Measurements from ENCODE around the gene TSKS.

TSKS gene

DNA sequence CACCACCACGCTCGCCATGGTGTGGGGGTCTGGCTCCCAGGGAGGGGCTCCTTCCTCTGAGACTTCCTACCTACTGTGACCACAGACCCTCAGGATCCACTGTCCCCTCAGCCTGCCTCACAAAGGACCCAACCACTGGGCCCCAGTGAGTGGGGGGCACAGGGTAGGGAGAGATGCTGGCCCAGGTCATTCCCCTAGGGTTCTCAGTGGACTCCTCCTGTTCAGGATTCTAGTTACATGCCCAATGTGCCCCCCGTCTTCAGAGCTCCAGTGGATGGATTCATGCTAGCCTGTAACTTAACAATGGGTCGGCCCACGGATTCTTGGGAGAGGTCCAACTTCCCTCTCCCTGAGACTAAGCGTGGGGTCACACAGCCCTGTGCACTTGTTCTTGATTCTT lies at the start of gene TSKS:
TSS of gene TSKS (minus strand) at position 77 of the 400 bp plus-strand sequence. CDS start at position 18, 59 bp downstream.
- DNase-seq (ENCODE audit: low spot score) = no peak
- Mint-ChIP-seq H3K4me3 (peak within 1 kb of the TSS; percentile 38), H3K9me3 (no peaks in the 10 kb centered on the region), H3K36me3 (ENCODE audit: low read depth) (no peaks in the 10 kb centered on the region), H3K4me1 (ENCODE audit: low read depth) (peaks cover 18% of the 10 kb centered on the region), H3K27ac (peak within 1 kb of the TSS; percentile 68), H3K27me3 (ENCODE audit: low read depth) (peaks cover under 1% of the 10 kb centered on the region)

DNA sequence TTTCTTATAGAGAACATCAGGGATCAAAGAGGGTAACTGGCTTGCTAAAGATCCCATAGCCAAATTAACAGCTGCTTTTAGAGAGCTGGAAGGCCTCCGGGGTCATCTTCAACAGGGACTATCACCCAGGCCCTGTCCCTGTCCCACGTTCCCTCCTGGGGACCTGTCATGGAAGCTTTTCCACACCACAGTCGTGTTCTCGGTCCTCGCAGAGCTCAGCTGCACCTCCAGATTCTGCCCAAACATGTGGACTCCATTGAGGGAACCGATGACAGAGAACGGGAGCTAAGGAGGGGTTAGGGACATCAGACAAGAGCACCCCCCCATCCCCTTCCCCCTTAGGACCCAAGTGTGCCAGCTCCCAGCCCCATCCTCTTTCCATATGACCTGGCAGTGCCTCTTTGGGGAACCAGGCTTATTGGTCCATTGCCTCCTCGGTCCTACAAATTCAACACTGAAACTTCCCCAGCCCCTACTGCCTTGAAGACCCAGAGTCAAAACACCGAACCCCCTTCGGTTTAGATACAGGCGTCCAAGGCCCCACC lies 49.4 kb upstream of the TSKS start:
- H3K27ac Mint-ChIP-seq = peak overlapping the region; percentile 95
- H3K4me3 Mint-ChIP-seq = peak overlapping the region; percentile 90
- peaks cover 38% of the 10 kb centered on the region for H3K4me1 Mint-ChIP-seq (ENCODE audit: low read depth)
- DNase-seq (ENCODE audit: low spot score) = no peak
- no peaks in the 10 kb centered on the region for H3K9me3 Mint-ChIP-seq
- no peaks in the 10 kb centered on the region for H3K27me3 Mint-ChIP-seq (ENCODE audit: low read depth)
- no peaks in the 10 kb centered on the region for H3K36me3 Mint-ChIP-seq (ENCODE audit: low read depth)

- H3K9me3 Mint-ChIP-seq = no peaks in the 10 kb centered on the region
- H3K4me3 Mint-ChIP-seq = no peak overlapping the region
- no peaks in the 10 kb centered on the region for H3K27me3 Mint-ChIP-seq (ENCODE audit: low read depth)
- DNase-seq (ENCODE audit: low spot score) = no peak
- peaks cover under 1% of the 10 kb centered on the region for H3K36me3 Mint-ChIP-seq (ENCODE audit: low read depth)
- peaks cover 32% of the 10 kb centered on the region for H3K4me1 Mint-ChIP-seq (ENCODE audit: low read depth)
- H3K27ac Mint-ChIP-seq = no peak overlapping the region
Measured at GRCh38 chr19:49811328-49811727, 48.2 kb upstream of the TSKS start.

DNA sequence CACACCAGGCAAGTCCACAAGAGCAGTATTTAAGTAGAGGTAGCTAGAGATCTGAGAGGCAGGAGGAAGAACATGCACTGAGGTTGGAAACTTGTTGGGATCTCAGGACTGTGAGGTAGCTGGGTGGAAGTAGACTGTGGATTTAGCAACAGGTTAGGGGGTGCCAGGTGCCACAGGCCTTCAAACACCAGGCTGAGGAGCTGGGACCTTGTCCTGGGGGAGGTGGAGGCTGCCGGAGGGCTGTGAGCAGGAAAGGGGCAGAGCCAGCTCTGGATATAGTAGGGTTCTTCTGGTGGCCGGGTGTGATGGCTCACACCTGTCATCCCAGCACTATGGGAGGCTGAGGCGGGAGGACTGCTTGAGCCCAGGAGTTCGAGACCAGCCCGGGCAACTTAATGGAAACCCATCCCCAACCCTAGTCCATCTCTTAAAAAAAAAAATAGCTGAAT lies 46.9 kb upstream of the TSKS start:
- peaks cover 32% of the 10 kb centered on the region for H3K4me1 Mint-ChIP-seq (ENCODE audit: low read depth)
- H3K27me3 Mint-ChIP-seq (ENCODE audit: low read depth) = no peaks in the 10 kb centered on the region
- H3K4me3 Mint-ChIP-seq = peak overlapping the region; percentile 83
- H3K9me3 Mint-ChIP-seq = no peaks in the 10 kb centered on the region
- DNase-seq (ENCODE audit: low spot score) = no peak
- H3K36me3 Mint-ChIP-seq (ENCODE audit: low read depth) = peaks cover 5% of the 10 kb centered on the region
- no peak overlapping the region for H3K27ac Mint-ChIP-seq

DNA sequence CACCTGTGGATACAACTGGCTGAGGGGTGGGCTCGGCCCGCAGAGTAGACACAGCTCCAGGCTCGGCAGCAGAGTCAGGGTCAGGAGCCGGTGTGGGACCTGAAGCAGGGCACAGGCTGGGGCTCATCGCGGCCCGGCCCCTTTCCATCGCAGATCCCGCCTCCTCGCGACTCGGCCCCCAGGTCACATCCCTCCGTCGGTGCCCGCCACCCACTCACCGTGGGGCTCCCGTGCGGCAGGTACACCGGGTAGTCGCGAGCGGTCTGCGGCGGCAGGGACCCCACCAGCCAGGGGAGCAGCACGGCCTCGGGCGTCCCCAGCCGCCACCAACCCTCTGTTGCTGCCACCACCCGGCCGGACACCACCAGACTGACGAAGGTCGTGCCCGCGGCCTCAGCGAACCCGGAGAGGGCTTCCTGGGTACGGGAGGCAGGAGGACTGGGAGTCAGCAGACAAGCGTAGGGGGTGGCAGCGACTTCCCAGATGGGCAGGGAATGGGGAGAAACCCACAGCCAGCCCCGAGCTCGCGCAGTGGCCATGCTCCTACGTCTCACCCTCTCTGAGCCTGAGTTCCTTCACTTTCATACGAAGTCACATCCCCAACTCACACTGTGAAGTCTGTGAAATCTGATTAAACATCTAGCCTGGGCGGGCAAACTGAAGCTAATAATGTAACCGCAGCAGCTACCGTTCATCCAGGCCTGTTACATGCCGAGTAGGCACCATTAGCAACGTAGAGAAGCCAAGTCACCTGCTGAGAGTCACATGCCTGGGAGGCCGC lies 46.2 kb upstream of the TSKS start:
- peak; percentile 40 for DNase-seq (ENCODE audit: low spot score)
- Mint-ChIP-seq H3K27me3 (ENCODE audit: low read depth) (no peaks in the 10 kb centered on the region), H3K27ac (peak overlapping the region; percentile 76), H3K4me1 (ENCODE audit: low read depth) (peaks cover 29% of the 10 kb centered on the region), H3K9me3 (no peaks in the 10 kb centered on the region), H3K36me3 (ENCODE audit: low read depth) (peaks cover 5% of the 10 kb centered on the region), H3K4me3 (peak overlapping the region; percentile 83)

GRCh38 chr19:49808711-49809159 lies 45.6 kb upstream of the TSKS start:
- peaks cover 26% of the 10 kb centered on the region for H3K4me1 Mint-ChIP-seq (ENCODE audit: low read depth)
- H3K9me3 Mint-ChIP-seq = no peaks in the 10 kb centered on the region
- peak; percentile 72 for DNase-seq (ENCODE audit: low spot score)
- H3K4me3 Mint-ChIP-seq = peak overlapping the region; percentile 83
- peak overlapping the region; percentile 76 for H3K27ac Mint-ChIP-seq
- H3K27me3 Mint-ChIP-seq (ENCODE audit: low read depth) = no peaks in the 10 kb centered on the region
- peaks cover 5% of the 10 kb centered on the region for H3K36me3 Mint-ChIP-seq (ENCODE audit: low read depth)

DNA sequence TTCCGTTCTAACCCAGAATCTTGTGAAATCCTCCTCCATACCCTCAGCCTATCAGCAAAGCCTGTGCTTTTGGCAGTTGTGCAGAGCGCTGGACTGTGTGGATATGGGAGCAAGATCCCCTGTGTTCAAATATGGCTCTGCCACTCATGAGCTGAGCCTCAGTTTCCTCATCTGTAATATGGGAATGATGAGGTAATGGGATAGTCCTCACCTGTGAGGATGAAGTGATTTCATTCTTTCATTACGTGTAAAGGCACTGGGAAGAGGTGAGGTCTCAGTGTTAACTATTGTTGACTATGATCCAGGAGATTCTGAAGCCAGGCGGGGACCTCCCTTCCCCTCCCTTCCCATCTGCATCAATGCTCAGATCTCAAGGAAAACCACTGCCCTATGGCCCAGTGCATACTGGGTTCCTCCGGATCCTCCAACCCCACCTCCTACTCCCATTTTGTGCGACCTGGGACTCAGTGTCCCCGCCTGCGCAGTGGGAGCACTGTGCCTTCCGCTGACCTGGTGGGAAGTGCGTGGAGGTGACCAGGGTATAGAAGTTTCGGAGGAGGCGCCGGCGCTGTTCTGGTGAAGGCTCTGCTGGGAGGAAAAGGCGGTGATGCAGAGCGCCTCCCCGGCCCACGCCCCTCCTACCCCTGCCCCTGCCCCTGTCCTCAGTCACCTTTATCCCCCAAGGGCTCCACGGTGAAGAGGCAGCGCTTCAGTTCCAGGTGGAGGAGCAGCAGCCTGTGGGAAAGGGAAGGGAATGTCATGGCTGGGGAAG lies 45.0 kb upstream of the TSKS start:
- H3K4me3 Mint-ChIP-seq = peak overlapping the region; percentile 83
- no peaks in the 10 kb centered on the region for H3K9me3 Mint-ChIP-seq
- H3K27ac Mint-ChIP-seq = peak overlapping the region; percentile 76
- H3K4me1 Mint-ChIP-seq (ENCODE audit: low read depth) = peaks cover 23% of the 10 kb centered on the region
- H3K27me3 Mint-ChIP-seq (ENCODE audit: low read depth) = no peaks in the 10 kb centered on the region
- DNase-seq (ENCODE audit: low spot score) = no peak
- peaks cover 11% of the 10 kb centered on the region for H3K36me3 Mint-ChIP-seq (ENCODE audit: low read depth)

GRCh38 chr19:49807058-49807903 lies 44.2 kb upstream of the TSKS start:
- H3K4me3 Mint-ChIP-seq = no peak overlapping the region
- DNase-seq (ENCODE audit: low spot score) = no peak
- no peaks in the 10 kb centered on the region for H3K9me3 Mint-ChIP-seq
- H3K36me3 Mint-ChIP-seq (ENCODE audit: low read depth) = peaks cover 15% of the 10 kb centered on the region
- H3K4me1 Mint-ChIP-seq (ENCODE audit: low read depth) = peaks cover 16% of the 10 kb centered on the region
- peak overlapping the region; percentile 65 for H3K27ac Mint-ChIP-seq
- no peaks in the 10 kb centered on the region for H3K27me3 Mint-ChIP-seq (ENCODE audit: low read depth)

GRCh38 chr19:49806620-49806959 lies 43.5 kb upstream of the TSKS start:
- no peaks in the 10 kb centered on the region for H3K9me3 Mint-ChIP-seq
- no peak overlapping the region for H3K4me3 Mint-ChIP-seq
- peaks cover 11% of the 10 kb centered on the region for H3K4me1 Mint-ChIP-seq (ENCODE audit: low read depth)
- DNase-seq (ENCODE audit: low spot score) = no peak
- H3K27me3 Mint-ChIP-seq (ENCODE audit: low read depth) = no peaks in the 10 kb centered on the region
- no peak overlapping the region for H3K27ac Mint-ChIP-seq
- peaks cover 17% of the 10 kb centered on the region for H3K36me3 Mint-ChIP-seq (ENCODE audit: low read depth)

- peaks cover 11% of the 10 kb centered on the region for H3K4me1 Mint-ChIP-seq (ENCODE audit: low read depth)
- no peaks in the 10 kb centered on the region for H3K9me3 Mint-ChIP-seq
- H3K4me3 Mint-ChIP-seq = no peak overlapping the region
- no peak for DNase-seq (ENCODE audit: low spot score)
- no peak overlapping the region for H3K27ac Mint-ChIP-seq
- H3K36me3 Mint-ChIP-seq (ENCODE audit: low read depth) = peaks cover 17% of the 10 kb centered on the region
- no peaks in the 10 kb centered on the region for H3K27me3 Mint-ChIP-seq (ENCODE audit: low read depth)
Measured at GRCh38 chr19:49805822-49806619, 42.9 kb upstream of the TSKS start.

GRCh38 chr19:49803529-49803856 lies 40.4 kb upstream of the TSKS start:
- peaks cover 3% of the 10 kb centered on the region for H3K4me1 Mint-ChIP-seq (ENCODE audit: low read depth)
- DNase-seq (ENCODE audit: low spot score) = no peak
- no peak overlapping the region for H3K27ac Mint-ChIP-seq
- no peak overlapping the region for H3K4me3 Mint-ChIP-seq
- H3K27me3 Mint-ChIP-seq (ENCODE audit: low read depth) = no peaks in the 10 kb centered on the region
- peaks cover 24% of the 10 kb centered on the region for H3K36me3 Mint-ChIP-seq (ENCODE audit: low read depth)
- H3K9me3 Mint-ChIP-seq = no peaks in the 10 kb centered on the region

GRCh38 chr19:49802836-49803528 lies 39.9 kb upstream of the TSKS start:
- Mint-ChIP-seq H3K27ac (no peak overlapping the region), H3K9me3 (no peaks in the 10 kb centered on the region), H3K4me3 (no peak overlapping the region), H3K36me3 (ENCODE audit: low read depth) (peaks cover 26% of the 10 kb centered on the region), H3K4me1 (ENCODE audit: low read depth) (peaks cover 3% of the 10 kb centered on the region), H3K27me3 (ENCODE audit: low read depth) (no peaks in the 10 kb centered on the region)
- DNase-seq (ENCODE audit: low spot score) = no peak
